Endometrium (tissue), 2 donors: Measurements from ENCODE around the gene KRTAP10-12.

Experiments used
- FAIRE-seq: peaks from 2 replicates; lab custom pipeline; 2012; peaks lifted over from hg19 to GRCh38; lab: Jason Lieb, UNC
- donor health status: control.
- donor health status: control.

The KRTAP10-12 gene

DNA sequence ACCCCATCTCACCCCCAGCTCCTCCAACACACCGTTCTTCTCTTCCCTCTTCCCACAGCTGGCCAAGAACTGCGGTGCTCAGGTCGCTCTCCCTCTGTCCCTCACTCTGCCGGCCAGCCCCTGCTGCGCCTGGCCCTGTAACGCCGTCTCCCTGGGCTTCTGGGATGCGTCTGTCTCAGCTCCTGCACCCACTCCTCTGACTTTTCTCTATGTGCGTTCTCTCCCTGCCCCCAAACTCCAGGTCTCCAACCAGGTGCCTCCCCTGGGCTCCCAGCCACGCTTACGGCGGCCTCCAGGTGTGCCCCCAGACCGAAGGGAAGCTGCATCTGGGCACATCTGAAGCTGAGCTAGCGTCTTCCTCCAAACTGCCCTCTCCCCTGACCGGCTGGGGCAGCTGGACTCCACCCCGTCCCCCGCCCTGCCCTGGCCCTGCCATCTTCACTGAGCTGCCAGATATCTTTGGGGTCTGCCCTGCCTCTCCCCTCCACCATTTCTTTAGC, 2.6 kb downstream of the KRTAP10-12 start:
- no peak for FAIRE-seq

DNA sequence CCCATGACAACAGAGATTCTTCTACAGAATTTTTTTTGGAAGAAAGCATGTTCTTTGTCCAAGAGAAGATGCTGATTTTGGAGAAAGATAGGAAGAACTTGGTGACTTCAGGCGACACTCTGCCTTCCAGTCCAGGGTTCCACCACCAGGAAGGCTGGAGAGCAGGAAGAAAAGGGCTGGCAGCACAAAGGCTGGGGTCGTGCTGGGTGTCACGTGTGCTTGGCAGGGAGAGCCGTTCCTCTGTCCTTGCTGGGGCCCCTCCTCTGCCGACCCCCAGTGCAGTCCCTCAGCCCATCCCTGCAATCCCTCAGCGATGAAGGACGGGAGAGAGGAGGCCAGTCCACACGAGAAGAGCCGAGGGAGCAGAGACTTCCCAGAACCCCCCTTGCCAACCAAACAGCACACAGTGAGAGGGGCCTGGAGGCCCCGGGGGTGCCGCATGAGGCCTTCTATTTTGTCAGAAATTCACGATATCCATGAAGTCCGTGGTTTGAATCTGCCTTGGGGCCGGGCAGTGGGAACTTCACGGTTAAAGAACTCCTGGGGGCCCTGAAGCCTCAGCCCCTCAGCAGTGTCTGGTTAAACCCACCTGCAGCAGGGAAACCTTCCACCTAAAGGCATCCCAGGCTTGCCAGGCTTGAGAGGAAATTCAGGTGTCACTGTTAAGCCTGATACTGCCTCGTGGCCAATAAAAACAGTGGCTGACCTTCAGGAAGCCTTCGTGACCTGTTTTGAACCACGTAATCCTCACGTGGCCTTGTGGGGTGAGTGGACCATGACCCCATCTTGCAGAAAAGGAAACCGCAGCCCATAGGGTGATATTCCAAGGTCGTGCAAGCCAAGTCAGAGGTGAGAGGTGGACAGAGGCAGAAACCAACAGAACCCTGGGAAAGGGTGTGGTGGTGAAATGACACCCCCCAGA, 3.4 kb downstream of the KRTAP10-12 start:
- no peak for FAIRE-seq

DNA sequence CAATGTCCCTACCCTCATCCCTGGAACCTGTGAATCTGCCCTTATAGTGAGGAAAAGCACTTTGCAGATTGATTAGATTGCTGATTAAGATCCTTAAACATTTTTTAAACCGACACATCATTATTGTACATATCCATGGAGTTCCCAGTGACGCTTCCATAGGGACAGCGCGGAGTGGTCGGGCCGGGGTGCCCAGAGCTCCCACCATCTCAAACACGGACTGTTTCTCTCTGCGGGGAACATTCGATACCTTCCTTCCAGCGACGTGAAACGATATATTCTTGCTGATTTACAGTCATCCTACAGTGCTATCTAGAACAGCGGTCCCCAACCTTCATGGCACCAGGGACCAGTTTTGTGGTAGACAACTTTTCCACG, 4.0 kb downstream of the KRTAP10-12 start:
- no peak for FAIRE-seq

DNA sequence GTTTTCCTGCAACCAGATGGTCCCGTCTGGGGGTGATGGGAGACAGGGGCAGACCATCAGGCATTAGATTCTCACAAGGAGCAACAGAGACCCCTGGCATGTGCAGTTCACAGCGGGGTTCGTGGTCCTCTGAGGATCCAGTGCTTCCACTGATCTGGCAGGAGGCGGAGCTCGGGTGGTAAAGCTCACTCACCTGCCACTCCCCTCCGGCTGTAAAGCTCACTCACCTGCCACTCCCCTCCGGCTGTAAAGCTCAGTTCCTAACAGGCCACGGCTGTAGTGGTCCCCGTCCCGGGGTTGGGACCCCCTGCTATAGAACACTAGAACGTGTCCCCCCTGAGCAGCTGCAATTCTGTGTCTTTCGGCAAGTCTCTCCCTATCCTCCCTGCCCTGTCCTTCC, 4.6 kb downstream of the KRTAP10-12 start:
- FAIRE-seq, result no peak

DNA sequence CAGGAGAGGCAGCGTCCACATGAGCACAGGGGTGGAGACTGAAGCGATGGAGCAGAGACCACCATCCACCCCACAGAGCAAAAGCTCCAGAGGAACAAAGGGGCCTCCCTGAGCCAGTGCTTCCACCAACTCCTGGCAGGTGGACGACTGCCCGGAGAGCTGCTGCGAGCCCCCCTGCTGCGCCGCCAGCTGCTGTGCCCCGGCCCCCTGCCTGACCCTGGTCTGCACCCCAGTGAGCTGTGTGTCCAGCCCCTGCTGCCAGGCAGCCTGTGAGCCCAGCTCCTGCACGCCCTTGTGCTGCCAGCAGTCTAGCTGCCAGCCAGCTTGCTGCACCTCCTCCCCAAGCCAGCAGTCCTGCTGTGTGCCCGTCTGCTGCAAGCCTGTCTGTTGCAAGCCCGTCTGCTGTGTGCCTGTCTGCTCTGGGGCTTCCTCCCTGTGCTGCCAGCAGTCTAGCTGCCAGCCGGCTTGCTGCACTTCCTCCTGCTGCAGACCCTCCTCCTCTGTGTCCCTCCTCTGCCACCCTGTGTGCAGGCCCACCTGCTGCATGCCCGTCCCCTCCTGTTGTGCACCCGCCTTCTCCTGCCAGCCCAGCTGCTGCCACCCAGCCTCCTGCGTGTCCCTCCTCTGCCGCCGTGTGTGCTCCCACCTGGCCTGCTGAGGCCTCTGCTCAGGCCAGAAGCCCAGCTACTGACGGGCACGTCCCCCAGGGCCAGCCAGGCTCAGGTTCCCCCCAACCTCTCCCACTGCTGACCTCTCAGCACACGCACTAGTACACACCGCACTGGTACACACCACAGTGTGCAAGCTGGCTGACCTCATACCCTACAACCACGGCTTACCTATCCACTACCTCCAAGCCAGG, 5.4 kb downstream of the KRTAP10-12 start:
- FAIRE-seq, result no peak

DNA sequence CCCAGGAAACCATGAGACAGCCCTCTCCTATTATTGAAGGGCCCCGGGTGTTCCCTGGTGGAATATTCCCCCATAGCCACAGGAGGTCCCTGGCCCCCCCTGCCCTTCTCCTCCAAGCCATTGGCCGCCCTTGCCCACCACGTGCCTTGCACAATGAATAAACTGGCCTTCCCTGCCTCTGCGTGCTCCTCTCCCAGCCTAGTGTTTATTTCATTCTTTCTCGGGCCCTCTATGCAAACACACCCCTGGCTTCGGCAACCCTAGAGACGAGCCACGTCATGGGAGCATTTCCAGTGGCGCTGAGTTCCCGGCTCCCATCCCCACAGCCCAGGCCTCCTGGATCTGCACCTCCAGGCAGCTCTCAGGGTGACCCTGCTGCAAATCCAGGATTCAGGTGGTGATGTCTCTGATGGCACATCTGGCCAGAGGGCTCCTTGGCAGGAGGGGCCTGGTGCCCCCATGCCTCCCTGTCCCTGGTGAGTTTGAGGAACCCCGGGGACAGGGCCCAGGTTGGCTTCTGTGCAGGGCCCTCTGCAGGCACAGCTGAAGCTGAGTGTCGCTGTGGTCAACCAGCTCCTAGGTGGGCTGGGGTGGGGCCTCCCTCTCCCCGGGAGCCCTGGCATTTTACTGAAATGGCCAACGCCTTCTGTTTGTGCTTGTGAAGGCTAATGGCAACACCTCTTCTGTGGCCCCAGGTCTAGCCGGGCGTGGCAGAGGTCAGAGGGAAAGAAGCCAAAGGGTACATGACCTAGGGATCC, 6.2 kb downstream of the KRTAP10-12 start:
- FAIRE-seq, result no peak

DNA sequence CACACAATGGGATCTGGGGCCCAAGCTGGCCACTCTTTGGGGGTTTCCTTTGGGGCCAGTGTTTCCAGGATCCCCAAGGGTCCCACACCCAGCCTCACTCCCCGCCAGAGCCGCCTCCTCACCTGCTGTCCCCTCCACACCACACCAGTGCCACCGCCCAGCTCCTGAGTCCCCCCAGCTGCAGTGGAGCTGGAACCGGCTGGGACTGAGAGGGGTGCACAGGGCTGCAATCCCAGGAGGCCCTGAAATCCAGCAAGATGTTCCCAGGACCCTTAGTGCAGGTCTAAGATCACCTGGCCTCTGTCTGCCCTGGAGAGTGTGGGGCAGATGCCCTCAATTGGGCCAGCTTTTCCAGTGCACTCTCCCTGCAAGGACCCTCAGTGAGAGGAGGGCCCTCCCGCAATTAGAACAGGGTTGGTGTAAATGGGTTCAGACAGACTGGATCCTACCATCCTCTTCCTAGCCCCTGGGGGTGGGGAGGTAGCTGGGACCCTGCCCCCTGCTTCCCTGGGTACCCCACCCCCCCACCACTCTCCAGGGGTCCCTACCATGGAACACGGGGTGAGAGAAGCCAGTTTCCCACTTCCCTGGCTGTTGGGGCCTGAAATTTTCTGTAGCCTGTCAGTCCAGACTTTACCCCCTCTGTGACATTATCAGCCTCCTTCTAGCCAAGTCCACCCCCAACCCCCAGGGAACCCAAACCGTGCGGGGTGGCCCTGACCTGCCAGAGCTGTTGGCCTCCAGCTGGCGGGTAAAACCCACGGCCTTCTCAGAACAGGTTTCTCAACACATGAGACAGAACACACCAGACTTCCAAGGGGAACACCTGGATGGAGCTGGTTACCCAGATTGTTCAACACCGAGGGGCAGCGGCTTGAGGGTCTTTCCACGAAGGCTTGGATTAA, 7.0 kb downstream of the KRTAP10-12 start:
- FAIRE-seq, result no peak

DNA sequence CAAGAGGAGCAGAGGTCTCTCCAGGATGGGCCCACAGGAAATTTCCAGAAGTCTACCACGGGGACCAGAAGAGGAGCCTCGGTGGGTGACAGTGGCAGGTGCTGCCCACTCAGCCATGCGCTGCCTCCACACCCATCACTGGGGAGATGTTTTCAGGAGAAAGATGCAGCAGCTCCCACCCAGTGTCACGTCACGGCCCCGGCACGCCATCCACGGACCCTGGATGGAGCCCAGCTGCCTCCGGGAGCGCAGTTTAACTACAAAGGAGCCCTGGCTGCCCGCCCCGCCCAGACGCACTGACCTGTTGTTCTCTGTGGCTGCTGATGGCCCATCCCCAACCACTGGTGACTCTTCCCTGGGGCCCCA, 7.6 kb downstream of the KRTAP10-12 start:
- FAIRE-seq, result no peak

DNA sequence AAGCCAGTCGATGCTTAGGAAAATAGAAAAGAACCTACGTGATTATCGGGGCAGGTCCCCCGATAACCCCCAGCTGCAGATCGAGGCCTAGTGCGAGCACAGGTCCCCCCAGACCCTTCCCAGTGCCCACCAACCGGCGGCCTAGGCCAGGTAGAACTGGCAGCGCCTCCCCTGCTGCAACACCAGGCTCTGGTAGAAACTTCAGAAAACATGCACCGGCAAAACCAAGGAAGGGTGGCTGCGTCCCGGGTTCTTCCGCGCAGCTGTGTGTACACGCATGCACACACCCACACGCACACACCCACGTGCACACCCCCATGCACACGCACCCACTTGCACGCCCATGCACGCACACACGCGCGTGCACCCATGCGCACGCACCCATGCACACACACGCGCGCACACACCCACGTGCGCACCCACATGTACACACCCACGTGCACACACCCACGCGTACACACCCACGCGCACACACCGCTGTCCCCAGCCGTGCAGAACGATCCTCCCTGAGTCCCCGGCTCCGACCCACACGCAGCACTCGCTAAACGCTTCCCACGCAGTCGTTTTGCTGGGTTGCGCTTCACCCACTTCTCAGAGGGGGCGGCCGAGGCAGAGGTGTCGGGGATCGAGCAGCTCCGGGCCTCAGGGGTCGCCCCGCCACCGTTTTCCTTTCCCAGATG, 9.2 kb downstream of the KRTAP10-12 start:
- FAIRE-seq, result no peak

DNA sequence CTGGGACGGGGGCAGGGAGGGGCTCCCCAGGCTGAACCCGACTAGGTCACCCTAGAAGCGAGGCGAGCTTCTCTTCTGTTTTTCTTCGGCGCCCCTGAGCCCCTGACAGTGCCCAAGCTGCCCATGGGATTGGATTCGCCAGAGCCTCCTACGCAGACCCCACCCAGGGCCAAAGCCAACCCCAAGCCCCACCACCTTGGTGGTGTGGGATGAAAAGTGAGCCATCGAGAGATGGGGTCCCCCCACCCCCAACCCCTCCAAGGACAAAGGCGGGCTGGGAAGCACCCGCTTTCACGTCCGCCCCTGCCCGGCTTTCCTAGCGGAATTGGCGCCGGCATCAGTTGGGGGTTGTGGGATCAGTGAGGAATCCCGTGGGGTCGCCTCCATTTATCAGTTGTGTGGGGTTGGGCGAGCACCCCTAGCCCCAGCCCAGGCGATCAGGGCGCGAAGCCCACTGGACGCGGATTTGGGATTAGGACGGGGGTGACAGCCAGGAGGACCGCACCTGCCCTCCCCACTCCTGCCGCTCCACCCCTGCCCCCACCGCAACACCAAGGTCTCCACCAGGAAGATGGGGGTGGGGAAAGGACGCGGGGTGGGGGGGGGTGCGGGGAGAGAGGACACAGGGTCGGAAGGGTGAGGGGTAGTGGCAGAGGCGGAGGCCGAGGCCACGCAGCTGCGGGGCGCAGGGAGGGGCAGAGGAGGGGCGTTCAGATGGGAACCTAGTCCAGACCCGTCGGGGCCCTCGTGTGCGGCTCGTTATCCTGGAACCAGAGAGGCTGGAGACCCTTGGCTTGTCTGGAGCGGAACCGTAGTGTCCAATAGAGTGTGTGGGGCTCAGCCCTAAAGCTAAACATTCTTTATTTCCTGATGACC, 10.0 kb downstream of the KRTAP10-12 start:
- no peak for FAIRE-seq

DNA sequence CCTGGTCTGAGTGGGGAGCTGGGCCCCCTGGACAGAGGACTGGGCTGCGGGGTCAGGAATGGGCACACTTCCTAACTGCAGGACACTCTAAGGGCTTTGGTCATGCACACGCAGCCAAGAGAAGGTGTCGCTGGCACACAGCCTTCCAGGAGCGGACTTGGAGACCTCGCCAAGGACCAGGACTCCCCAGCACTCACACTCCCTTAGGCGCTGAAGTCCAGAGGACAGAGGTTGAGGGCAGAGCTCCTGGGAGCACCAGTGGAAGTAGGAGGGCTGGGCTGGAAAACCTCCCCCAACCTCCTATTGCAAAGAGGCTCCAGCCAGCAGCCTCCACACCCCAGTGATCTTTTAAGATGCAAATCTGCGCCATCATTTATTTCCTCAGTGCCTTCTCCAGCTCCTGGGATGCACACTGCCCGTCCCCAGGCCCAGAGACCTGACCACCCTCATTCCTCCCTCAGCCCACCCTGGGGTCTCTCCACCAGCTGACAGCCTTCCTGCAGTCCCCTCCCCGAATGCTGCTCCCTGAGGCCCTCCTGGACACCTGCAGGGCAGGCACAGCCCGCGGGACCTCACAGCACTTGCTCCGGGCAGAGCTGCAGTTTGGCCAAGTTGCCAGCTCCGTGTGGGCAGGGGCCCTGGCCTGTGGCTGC, 11.4 kb downstream of the KRTAP10-12 start:
- no peak for FAIRE-seq

DNA sequence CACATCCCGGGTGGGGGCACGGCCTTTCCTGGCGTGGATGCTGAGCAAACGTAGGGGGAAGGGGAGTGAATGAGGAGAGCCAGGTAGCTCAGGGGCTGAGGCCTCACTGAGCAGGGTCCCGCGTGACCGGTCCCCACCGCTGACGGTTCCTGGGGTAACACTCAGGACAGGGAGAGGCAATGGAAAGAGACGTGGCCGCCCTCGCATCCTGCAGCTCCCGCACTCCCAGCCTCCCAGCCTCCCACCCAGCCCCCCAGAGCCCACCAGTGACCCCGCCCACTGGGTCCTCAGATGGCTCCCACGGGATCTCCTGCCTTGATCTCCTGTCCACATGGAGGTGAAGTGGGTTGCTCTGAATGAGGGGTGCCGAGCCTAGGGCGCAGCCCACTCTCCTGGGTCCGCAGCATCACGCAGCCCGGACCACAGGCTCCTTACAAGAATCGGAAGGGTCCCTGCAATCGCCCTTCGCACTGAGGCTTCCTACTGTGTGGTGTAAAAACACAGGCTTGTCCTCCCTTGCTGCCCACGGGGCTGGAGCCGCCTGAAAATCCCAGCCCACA, 12.0 kb downstream of the KRTAP10-12 start:
- no peak for FAIRE-seq

DNA sequence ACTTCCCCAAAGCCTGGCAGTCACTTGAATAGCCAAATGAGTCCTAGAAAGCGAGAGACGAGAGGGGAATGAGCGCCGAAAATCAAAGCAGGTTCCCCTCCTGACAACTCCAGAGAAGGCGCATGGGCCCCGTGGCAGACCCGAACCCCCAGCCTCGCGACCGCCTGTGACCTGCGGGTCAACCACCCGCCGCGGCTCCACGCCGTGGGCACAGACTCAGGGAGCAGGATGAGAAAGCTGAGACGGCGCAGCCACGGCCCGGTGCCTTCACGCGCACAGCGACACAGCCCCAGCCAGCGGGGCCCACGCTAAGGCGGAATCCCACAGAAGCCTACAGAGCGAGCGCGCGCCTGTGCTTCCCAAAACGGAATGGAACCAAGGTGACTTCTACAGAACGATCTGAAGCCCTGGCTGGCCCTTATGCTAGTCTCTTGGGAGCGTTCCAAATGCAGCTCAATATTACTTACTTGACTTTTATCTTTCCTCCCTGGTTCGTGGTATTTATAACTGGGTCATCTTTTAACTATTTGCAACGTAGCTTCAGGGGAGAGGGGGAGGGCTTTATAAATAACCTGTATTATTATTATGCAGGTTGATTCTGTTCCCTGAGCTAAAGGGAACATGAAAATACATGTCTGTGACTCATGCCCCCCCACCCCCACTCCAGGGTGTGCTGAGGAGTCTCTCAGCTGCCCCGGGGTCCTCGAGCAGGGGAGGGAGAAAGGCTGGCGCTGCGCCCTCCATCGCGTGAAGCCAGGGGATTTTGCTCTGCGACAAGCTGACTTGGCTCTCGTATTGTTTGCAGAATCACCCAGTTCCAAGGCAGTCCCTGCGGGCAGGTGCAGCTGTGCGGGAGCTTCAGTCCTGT, 12.7 kb downstream of the KRTAP10-12 start:
- no peak for FAIRE-seq

DNA sequence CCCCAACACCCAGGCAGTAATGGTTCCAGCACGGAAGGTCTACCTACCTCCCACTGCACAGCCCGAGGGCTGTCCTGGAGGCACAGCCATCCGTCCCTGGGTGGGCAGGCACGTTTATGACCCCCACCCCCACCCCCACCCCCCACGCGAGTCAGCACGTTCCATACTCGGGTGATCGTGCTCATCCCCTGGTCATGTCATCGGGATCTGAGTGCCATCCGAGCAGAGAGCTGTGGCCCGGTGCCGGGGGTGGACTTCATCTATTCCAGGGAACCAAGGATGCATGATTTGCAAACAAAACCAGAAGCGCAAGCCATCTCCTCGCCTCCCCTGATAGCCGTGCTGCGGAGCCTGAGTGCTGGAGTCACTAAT, 13.3 kb downstream of the KRTAP10-12 start:
- FAIRE-seq, result no peak

DNA sequence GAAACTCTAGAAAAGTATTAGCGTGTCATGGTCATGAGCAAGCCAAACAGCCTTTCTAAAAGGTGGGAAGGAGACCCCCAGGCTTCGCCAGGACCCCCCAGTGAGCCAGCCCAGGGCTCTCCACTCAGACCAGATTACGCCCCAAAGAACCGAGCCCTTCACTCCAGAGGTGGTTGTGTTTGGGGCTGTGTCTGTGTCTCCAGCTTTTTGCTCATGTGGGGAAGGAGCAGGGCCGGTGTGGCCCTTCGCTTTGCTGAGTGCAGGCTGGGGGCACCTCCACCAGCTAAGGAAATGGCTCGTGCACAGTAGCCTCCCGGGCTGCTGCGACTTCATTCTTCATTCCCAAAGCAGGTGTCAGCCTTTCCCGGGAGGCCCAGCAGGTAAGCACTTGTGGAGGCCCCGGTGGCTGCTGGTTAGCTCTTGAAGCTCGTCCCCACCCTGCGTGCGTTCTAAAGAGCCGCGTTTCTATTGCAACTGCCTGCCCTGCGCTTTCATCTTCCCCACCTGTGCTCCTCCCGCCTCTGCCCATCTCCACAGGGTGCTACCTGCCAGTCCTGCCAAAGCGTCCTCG, 13.9 kb downstream of the KRTAP10-12 start:
- FAIRE-seq, result no peak

DNA sequence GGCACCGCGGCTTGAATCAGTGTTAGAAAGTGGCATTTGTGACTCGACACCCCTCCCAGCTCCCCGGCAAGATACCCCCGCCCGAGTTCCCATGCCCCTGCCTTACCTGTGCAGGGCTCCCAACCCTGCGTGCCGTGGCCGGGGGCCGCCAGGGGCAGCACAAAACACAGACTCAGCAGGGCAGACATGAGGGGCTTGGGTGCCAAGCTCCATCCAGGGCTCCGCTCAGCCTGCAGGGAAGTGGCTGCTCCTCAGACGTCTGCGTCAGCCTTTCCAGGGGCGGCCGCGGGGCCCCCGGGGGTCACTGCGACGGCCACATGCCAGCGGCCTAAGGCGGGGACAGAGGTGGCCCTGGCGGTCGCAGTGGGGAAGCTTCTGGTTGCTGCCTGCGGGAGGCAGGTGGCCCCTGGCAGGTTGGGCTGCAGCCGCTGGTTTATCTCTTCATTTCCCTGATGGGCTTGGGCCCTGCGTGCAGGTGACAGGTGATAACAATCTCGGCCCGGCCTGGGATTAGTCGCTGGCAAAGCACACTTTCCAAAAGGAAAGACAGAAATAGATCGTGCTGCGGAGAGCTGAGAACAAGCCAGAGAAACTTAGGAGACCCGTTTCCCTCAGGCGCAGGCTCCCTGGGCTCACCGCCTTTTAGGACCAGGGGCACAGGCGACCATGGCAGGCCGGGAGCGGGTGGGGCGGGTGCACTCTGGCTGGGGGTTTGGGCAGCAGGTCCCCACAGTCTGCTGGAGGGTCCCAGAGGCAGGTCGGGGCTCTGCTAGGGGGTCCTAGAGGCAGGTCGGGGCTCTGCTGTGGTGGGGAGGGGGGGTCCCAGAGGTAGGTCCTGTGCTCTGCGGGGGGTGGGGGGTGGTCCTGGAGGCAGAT, 14.6 kb downstream of the KRTAP10-12 start, which contains the start of gene TSPEAR:
TSS of gene TSPEAR (minus strand) at position 246 of the 876 bp plus-strand sequence. CDS start at position 188, 58 bp downstream.
- FAIRE-seq, result no peak
